Measurements from ENCODE around the gene CEACAM8.
"Not testable (repeated sequence)": the region's sequence is repeated elsewhere in the genome, so short reads cannot be mapped to it uniquely, and the experiment has no call there.

The CEACAM8 gene

DNA sequence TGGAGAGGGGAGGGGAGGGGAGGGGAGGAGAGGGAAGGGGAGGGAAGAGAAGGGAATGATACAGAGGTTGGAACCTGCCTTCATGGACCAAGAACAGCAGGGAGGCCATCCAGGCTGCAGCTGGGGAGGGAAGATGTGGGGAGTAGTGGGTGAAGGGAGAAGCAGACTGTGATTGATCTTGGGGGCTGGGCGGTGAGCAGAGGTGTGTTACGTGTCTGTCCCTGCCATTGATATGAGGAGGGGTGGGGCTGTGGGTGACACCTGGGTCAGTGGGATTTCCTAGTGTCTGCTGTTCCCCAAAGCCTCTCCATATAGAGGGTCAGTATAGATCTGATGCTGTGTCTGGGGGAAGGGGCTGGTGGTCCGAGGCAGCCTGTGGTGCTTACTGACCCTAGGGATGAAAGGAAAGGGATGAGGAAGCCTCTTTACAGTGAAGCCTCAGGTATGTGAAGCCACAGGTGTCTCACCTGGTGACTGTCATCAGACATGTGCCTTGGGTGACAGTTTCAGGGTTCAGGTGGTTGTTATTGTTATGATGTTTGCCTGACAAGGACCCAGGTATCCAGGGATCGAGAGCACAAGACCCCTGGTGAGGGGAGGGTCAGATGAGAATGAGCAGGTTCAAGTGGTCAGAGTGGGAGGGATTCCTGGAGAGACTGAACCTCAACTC is 47.8 kb downstream of the CEACAM8 start:
- FAIRE-seq (no peak), DNase-seq (ENCODE audit: insufficient read length, low spot score) (no peak)

DNA sequence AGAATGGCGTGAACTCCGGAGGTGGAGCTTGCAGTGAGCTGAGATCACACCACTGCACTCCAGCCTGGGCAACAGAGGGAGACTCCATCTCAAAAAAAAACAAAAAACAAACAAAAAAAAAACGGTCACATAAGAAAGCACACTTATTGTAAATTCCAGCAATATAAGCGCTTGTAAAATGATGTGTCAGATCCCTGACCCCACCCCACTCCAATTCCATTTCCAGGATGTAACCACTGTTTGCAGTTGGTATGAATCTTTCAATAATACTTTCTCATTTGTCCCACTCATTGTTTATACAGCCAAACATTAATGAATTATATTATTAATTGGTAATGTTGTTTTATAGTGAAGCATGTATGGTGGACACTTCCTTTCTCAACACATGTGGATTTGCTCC is 50.6 kb downstream of the CEACAM8 start:
- no peak for DNase-seq (ENCODE audit: insufficient read length, low spot score)
- no peak for FAIRE-seq

DNA sequence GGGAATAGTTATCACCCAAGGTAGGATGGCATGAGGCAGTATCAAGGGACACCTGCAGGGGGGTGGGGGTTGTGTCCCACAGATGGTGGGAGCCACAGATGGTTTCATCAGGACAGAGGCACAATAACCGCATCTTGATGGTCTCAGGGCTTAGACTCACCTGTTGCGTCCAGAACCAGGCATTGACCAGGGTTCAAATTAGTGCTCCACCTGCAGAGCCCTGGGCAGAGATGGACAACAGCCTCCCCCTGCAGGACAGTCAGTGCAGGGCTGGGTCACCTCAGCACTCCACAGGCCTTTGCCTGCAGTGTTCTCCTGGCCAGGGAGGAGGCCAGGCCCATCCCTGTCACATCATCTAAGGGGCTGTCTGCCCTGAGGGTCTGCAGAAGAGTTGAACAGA is 51.9 kb downstream of the CEACAM8 start:
- FAIRE-seq (no peak), DNase-seq (ENCODE audit: insufficient read length, low spot score) (no peak)

DNA sequence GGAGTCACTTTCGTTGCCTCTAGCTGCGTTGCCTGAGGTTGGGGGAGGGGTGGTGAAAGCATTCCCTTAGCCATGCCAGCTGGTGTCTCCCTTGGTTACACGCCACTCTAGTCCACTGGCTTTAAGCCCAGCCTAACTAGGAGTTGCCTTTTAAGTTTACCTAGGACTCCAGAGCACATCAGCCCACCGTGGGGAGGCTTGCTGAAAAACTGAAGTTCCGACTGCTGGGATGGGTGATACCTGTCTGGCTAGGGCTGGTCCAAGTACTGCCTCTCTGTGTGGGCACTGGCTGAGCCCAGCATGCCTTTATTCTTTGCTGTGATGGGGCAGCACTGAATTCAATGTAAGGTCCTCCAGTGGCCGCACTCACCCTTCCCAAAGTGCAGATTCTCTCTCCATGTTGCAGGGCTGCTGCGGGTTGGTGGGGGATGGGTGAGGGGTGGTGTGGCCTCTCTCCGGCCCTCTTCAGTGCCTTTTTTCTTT is 54.6 kb downstream of the CEACAM8 start:
- no peak for FAIRE-seq
- DNase-seq (ENCODE audit: insufficient read length, low spot score) = no peak

DNA sequence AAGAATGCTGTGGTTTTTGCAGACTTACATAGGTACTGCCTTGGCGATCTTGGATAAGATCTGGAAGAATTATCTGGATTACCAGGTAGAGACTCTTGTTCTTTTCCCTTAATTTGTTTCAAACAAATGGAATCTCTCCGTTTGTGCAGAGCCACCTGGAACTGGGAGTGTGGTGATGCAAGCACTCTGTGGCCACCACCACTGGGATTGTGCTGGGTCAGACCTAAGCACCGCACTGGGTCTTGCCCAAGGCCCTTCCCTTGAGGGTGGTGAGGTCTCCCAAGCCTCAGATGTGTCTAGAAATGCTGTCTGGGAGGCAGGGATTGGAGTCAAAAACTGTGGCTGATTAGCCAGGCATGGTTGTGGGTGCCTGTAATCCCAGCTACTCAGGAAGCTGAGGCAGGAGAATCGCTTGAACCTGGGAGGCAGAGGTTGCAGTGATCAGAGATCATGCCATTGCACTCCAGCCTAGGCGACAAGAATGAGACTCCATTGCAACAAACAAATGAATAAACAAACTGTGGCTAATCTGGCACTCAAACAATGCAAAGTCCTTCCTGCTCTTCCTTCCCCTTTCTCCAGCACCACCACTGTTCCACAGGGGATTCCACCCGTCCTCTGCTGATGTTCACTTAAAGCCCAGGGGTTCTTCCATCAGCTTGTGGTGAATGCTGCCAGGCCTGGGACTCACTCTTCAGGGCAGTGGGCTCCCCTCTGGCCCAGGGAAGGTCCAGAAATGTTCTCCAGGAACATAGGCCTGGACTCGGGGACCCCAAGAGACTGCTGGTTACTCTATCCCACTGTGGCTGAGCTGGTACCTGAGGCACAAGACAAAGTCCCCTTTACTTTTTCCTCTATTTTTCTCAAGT is 55.6 kb downstream of the CEACAM8 start:
- DNase-seq (ENCODE audit: insufficient read length, low spot score) (no peak), FAIRE-seq (no peak)

DNA sequence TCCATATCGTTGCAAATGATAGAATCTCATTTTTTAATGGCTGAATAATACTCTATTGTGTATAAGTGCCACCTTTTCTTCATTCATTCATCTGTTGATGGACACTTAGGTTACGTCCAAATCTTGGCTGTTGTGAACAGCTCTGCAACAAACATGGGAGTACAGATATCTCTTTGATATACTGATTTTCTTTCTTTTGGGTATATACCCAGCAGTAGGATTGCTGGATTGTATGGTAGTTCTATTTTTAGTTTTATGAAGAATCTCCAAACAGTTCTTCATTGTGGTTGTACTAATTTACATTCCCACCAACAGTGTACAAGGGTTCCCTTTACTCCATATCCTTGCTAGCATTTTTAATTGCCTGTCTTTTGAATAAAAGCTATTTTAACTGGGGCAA is 59.4 kb downstream of the CEACAM8 start:
- not testable (repeated sequence) for FAIRE-seq; DNase-seq (ENCODE audit: insufficient read length, low spot score)

DNA sequence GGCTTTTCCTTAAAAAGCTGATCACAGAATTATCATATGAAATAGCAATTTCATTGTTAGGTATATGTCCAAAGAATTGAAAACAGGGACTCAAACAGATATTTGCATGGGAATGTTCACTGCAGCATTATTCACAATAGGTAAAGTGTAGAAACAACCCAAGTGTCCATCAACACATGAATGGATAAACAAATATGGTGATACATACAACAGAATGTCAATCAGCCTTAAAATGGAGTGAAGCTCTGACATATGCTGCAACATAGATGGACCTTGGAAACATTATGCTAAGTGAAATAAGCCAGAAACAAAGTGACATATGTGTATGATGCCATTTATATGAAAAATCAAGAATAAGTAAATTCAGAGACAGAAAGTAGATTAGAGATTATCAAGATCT is 60.3 kb downstream of the CEACAM8 start:
- no peak for DNase-seq (ENCODE audit: insufficient read length, low spot score)
- no peak for FAIRE-seq

DNA sequence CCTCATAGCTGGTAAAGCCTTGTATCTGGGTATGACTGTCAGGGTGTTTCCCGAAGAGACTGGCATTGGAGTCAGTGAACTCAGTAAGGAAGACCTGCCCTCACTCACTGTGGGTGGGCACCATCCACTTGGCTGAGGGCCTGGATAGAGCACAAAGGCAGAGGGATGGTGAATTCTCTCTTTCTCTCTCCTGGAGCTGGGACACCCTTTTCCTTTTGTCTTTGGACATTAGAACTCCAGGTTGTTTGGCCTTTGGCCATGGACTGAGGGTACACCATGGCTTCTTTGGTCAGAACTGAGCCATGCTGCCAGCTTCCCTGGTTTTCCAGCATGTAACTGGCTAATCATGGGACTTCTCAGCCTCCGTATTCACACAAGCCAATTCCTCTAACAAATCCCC is 61.8 kb downstream of the CEACAM8 start:
- FAIRE-seq (no peak), DNase-seq (ENCODE audit: insufficient read length, low spot score) (no peak)

DNA sequence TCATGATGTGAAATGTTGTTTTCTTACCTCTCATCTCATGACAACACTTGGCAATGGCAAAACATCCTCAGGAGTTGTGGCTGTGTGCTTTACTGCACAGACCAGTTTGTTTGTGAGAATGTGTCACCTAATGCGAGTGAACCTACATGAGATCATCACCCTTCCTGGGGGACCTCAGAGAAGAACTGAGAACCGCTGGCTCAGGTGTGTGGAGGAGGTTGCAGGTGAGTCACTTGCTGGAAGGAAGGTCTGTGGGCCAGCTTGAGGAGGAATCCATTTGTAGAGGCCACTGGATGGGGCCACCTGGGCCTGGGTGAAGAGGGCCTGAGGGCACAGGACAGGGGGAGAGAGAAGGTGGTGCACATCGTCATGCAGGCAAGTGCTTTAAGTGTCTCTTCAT is 63.4 kb downstream of the CEACAM8 start:
- no peak for DNase-seq (ENCODE audit: insufficient read length, low spot score)
- no peak for FAIRE-seq

Measured in HTR-8/SVneo (cell line).